Suprapubic skin (tissue), 3 donors: ENCODE results near the gene ARID4B.

ENCODE experiments used
- POLR2A ChIP-seq, 2 donors: fragments of 450-650 bp; IDR thresholded peaks; one replicate each; pipeline ENCODE4 v1.6.1; 2017; ENCODE audit warnings: antibody characterized with exemption in 2 of 2, mild to moderate bottlenecking in 2 of 2, moderate library complexity in 2 of 2
- TF ChIP-seq, protein P1 (sequence below), 2 donors: fragments of 200-600 bp in 1 of 2; fragments of 450-650 bp in 1 of 2; sonication (generic) in 1 of 2; IDR thresholded peaks; one replicate each; pipeline ENCODE4 v1.5.1; 2016 to 2019; ENCODE audit warnings: antibody characterized with exemption in 2 of 2, mild to moderate bottlenecking in 1 of 2, moderate library complexity in 1 of 2

- TF ChIP-seq POLR2A (IDR thresholded peaks at IDR 0.05), result no peak
- TF ChIP-seq, protein P1, sequence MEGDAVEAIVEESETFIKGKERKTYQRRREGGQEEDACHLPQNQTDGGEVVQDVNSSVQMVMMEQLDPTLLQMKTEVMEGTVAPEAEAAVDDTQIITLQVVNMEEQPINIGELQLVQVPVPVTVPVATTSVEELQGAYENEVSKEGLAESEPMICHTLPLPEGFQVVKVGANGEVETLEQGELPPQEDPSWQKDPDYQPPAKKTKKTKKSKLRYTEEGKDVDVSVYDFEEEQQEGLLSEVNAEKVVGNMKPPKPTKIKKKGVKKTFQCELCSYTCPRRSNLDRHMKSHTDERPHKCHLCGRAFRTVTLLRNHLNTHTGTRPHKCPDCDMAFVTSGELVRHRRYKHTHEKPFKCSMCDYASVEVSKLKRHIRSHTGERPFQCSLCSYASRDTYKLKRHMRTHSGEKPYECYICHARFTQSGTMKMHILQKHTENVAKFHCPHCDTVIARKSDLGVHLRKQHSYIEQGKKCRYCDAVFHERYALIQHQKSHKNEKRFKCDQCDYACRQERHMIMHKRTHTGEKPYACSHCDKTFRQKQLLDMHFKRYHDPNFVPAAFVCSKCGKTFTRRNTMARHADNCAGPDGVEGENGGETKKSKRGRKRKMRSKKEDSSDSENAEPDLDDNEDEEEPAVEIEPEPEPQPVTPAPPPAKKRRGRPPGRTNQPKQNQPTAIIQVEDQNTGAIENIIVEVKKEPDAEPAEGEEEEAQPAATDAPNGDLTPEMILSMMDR (IDR thresholded peaks at IDR 0.05), result no peak
These were observed 40.4 kb upstream of the ARID4B start for GRCh38 chr1:235368428-235368827.
